ENCODE measurements around the gene PPP1R7.

GRCh38 chr2:241148891-241149674 lies 1.2 kb upstream of the PPP1R7 start, which contains the start of gene PASK:
- TF ChIP-seq CTCF (IDR thresholded peaks at IDR 0.05; ENCODE audit: poor library complexity, severe bottlenecking) (peak; percentile 8), EZH2 (IDR thresholded peaks at IDR 0.05; ENCODE audit: borderline replicate concordance, insufficient read depth, low read length, poor library complexity, severe bottlenecking) (no peak), EP300 (conservative IDR thresholded peaks at IDR 0.05; ENCODE audit: poor library complexity, severe bottlenecking) (no peak), SMC3 (conservative IDR thresholded peaks at IDR 0.05; ENCODE audit: poor library complexity) (peak; percentile 16), POLR2AphosphoS5 (IDR thresholded peaks at IDR 0.05) (peak; percentile 53), REST (IDR thresholded peaks at IDR 0.05; ENCODE audit: borderline replicate concordance) (no peak), RAD21 (conservative IDR thresholded peaks at IDR 0.05) (no peak), TAF1 (IDR thresholded peaks at IDR 0.05; ENCODE audit: low read depth) (peak; percentile 36), MXI1 (conservative IDR thresholded peaks at IDR 0.05; ENCODE audit: poor library complexity, severe bottlenecking) (peak; percentile 82)

All from neural cell (in vitro differentiated cells).